ENCODE measurements around the gene VAMP2. TPM values are rescaled to one million over a fixed set of nuclear protein-coding genes. Genes with fewer than 3 reads are reported as not detected.
A peak's percentile ranks its signal among the peaks of the same experiment; 100 is the strongest.

VAMP2 gene
- total and polyA plus RNA-seq, 10 of the 15 experiments (the other 5 are each of a cell fraction or from before 2014, with no cell fraction given): 3.0 to 35.2 (median 25.0) TPM

- ATAC-seq: peak; percentile 99
- SMC1A ChIA-PET (ENCODE audit: uncharacterized antibody, unreplicated experiment): interaction anchor here (1.0 to 2.7 kb wide), 6 partner anchors 9 to 51 kb away, joined by 4 to 13 read pairs (median 5); no protein-coding TSS in a partner anchor
- peaks cover 4% of the 10 kb centered on the region for H3K4me1 ChIP-seq (ENCODE audit: control insufficient read depth, insufficient read depth, low read length)
- CTCF ChIA-PET: interaction anchor here (0.7 to 14.3 kb wide), 19 partner anchors 8 to 406 kb away, joined by 3 to 189 read pairs (median 8); partner anchors contain the start of genes ALOX12B and ALOXE3
- H3K4me2 ChIP-seq (ENCODE audit: control insufficient read depth, insufficient read depth): peak overlapping the region; percentile 87
- H3K27ac ChIP-seq (ENCODE audit: control insufficient read depth, insufficient read depth): no peak overlapping the region
- POLR2A ChIA-PET: no interaction called here
- WGBS (ENCODE audit: insufficient coverage, insufficient replicate concordance, low lambda C conversion rate, missing lambda C conversion rate): 21% methylated on average over 33 of the region's 63 CpGs
- RAD21 ChIA-PET (ENCODE audit: unreplicated experiment): interaction anchor here (0.8 to 2.4 kb wide), 8 partner anchors 9 to 51 kb away, joined by 3 to 11 read pairs (median 6); partner anchors contain the start of gene ALOXE3
- peak overlapping the region; percentile 64 for H2AFZ ChIP-seq (ENCODE audit: control insufficient read depth, low read depth, low read length)
- DNase-seq (ENCODE audit: low read depth, low spot score): no peak
- H3K4me3 ChIP-seq: peak overlapping the region; percentile 57; the same call in 1 of the 2 replicates
- no peak for FAIRE-seq
- no peaks in the 10 kb centered on the region for H4K20me1 ChIP-seq (ENCODE audit: control insufficient read depth, insufficient read depth)
- H3K36me3 ChIP-seq (ENCODE audit: control insufficient read depth in 2 of 2, insufficient read depth in 2 of 2, low read length in 1 of 2): no peaks in the 10 kb centered on the region
- in situ Hi-C loops (cut with MboI): loop anchor here (5.0 kb wide), 1 partner anchor 33 kb away; no protein-coding TSS in a partner anchor
- intact Hi-C loops (cut with micrococcal nuclease; ENCODE audit: unreplicated experiment): no loop called here
- H3K9me3 ChIP-seq (replicated peaks; ENCODE audit: control insufficient read depth, insufficient read depth, low read length): no peaks in the 10 kb centered on the region
- no peak overlapping the region for H3K9ac ChIP-seq (ENCODE audit: control insufficient read depth, insufficient read depth, low read length)
- no TSS peak for BruUV-seq (replicated peaks)
- no peaks in the 10 kb centered on the region; a peak in 2 of 4 replicates for H3K27me3 ChIP-seq (replicated peaks in 1 of 2; ENCODE audit: control insufficient read depth in 2 of 2, insufficient read depth in 2 of 2, low read length in 1 of 2)
- no peaks in the 10 kb centered on the region for H3K79me2 ChIP-seq (ENCODE audit: control insufficient read depth, insufficient read depth, low read length)
- no peak for TF ChIP-seq BACH1 (IDR thresholded peaks at IDR 0.05; ENCODE audit: borderline replicate concordance)
- TF ChIP-seq SMARCA5 (IDR thresholded peaks at IDR 0.05): peak; percentile 62; the same call in 1 of the 2 replicates
- 0 out of 2 replicates have a peak, but pooled peaks have one; percentile 25 for TF ChIP-seq ZNF207 (IDR thresholded peaks at IDR 0.05; ENCODE audit: borderline replicate concordance)
- 0 out of 2 replicates have a peak, but pooled peaks have one; percentile 33 for TF ChIP-seq CHD2 (IDR thresholded peaks at IDR 0.05; ENCODE audit: borderline replicate concordance, low read depth, low read length)
- TF ChIP-seq SPI1 (IDR thresholded peaks at IDR 0.05; ENCODE audit: borderline replicate concordance, insufficient read depth, low read depth, low read length): no peak
- peak; percentile 85 to 97 (median 94) for TF ChIP-seq CTCF (IDR thresholded peaks at IDR 0.05 in 2 of 3, conservative IDR thresholded peaks at IDR 0.05 in 1 of 3; ENCODE audit: control insufficient read depth in 2 of 3, extremely low read depth in 1 of 3, insufficient read depth in 1 of 3, low read depth in 3 of 3, low read length in 3 of 3)
- TF ChIP-seq SMC3 (IDR thresholded peaks at IDR 0.05; ENCODE audit: borderline replicate concordance, low read length): peak; percentile 87
- peak; percentile 39; the same call in 1 of the 2 replicates for TF ChIP-seq IKZF1 (conservative IDR thresholded peaks at IDR 0.05)
- TF ChIP-seq NR2C2 (IDR thresholded peaks at IDR 0.05; ENCODE audit: borderline replicate concordance, control insufficient read depth, insufficient read length, low read depth): no peak
- peak; percentile 63 for TF ChIP-seq USF1 (IDR thresholded peaks at IDR 0.05; ENCODE audit: borderline replicate concordance, extremely low read length, insufficient read depth, low read depth, low read length)
- TF ChIP-seq CHD4 (IDR thresholded peaks at IDR 0.05): no peak
- 0 out of 2 replicates have a peak, but pooled peaks have one; percentile 14 for TF ChIP-seq TCF12 (IDR thresholded peaks at IDR 0.05; ENCODE audit: low read depth, low read length)
- no peak for TF ChIP-seq HDAC2 (IDR thresholded peaks at IDR 0.05)
- 0 out of 2 replicates have a peak, but pooled peaks have one; percentile 28 for TF ChIP-seq RUNX3 (IDR thresholded peaks at IDR 0.05; ENCODE audit: low read length)
- TF ChIP-seq RELA (IDR thresholded peaks at IDR 0.05; ENCODE audit: borderline replicate concordance, partially characterized antibody): no peak
- TF ChIP-seq NBN (IDR thresholded peaks at IDR 0.05): 0 out of 2 replicates have a peak, but pooled peaks have one; percentile 32
- TF ChIP-seq BHLHE40 (IDR thresholded peaks at IDR 0.05; ENCODE audit: borderline replicate concordance in 1 of 2, low read depth in 2 of 2, low read length in 1 of 2): peak in 1 of 2 experiments; percentile 80; a peak in 2 of 4 replicates
- no peak for TF ChIP-seq ASH2L (IDR thresholded peaks at IDR 0.05; ENCODE audit: borderline replicate concordance, low read depth)
Observed at GRCh38 chr17:8109661-8110455, 52.9 kb downstream of the VAMP2 start.

Measured in GM12878 (cell line).